GM18909 (cell line): ENCODE data around the gene ATP1A1.

ENCODE experiments used
- ATAC-seq: cut with Tn5 transposase; IDR thresholded peaks from one replicate; pipeline ENCODE4 v1.9.1; 2021; ENCODE audit warnings: mild to moderate bottlenecking; ENCODE audit not compliant: unreplicated experiment, poor library complexity

ATP1A1 gene

DNA sequence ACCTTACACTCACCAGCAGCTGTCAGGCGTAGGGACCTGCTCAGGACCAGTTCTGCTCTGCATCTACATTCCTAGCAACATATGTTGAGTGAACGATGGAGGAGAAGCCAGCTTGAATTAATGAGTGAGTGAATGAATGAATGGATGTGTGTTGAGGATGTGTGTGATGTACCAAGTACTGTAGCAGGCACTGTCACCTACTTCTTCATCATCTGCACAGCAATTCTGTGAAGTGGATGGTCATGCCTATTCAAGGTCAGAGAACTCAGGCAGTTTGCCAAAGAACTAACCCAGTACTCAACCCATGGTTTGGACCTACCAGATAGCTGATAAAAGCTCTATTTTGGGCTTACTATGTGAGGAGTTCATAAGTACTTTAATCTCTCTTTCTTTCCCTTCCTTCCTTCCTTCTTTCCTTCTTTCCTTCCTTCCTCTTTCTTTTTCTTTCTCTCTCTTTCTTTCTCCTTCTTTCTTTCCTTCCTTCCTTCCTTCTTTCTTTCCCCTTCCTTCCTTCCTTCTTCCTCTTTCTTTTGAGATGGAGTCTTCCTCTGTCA, 56.9 kb downstream of the ATP1A1 start:
- ATAC-seq, result no peak

GRCh38 chr1:116431870-116432500, 58.9 kb downstream of the ATP1A1 start:
- ATAC-seq, result no peak

GRCh38 chr1:116432655-116433265, 59.7 kb downstream of the ATP1A1 start:
- no peak for ATAC-seq

DNA sequence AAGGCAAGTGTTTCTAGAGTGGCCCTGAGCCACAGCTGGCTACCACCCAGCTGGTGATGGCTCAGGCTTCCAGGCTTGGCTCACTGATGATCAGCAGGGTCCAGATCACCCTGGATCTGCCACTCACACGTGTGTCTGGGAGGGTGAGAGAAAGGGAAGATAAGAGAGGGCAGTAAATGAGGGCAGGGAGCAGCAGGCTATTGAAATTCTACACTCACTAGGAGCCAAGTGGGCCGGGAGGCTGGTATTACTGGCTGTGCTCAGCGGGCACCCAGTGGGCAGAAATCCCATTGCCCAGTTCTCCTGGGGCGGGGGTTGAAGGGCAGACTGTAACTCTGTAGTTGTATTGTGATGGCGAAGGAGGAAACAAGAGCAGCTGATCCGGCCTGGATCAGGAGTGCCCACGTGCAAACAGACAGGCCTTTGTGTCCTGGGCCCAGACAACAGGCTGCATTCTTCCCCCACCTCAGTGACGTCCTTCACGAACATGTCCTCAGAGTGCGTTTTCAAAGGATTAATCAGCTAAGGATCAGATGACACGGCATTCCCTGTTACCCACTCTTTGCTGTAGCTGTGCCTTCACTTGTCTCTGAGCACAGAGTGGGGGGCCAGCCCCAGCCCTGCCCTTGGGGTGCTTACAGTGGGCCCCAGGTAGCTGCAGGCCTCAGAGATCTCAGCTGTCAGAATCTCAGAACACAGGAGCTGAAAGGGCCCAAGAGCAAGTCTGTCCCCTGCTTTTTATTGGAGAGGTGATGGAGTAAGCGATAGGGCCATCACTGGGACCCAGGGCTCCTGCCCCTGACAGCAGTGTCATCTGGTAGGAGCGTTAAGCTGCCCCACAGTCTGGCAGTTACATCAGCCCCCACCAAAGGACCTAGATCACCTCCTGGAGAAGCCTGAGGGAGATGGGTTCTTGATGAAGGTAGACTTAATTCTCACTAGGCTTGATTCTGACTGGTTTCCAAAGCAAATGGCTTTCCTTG, 60.5 kb downstream of the ATP1A1 start:
- no peak for ATAC-seq

DNA sequence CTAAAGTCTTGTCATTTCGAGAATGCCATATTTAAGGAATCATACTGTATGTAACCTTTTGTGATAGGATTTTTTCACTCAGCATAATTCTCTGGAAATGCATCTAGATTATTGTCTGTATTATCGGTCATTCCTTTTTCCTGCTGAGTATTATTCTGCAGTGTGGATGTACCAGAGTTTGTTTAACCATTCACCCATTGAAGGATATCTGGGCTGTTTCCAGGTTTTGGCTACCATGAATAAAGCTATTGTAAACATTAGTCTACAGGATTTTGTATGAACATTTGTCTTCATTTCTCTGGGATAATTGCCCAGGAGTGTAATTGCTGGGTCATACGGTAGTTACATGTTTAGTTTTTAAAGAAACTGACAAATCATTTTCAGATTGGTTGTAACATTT, 61.8 kb downstream of the ATP1A1 start:
- ATAC-seq, result no peak

DNA sequence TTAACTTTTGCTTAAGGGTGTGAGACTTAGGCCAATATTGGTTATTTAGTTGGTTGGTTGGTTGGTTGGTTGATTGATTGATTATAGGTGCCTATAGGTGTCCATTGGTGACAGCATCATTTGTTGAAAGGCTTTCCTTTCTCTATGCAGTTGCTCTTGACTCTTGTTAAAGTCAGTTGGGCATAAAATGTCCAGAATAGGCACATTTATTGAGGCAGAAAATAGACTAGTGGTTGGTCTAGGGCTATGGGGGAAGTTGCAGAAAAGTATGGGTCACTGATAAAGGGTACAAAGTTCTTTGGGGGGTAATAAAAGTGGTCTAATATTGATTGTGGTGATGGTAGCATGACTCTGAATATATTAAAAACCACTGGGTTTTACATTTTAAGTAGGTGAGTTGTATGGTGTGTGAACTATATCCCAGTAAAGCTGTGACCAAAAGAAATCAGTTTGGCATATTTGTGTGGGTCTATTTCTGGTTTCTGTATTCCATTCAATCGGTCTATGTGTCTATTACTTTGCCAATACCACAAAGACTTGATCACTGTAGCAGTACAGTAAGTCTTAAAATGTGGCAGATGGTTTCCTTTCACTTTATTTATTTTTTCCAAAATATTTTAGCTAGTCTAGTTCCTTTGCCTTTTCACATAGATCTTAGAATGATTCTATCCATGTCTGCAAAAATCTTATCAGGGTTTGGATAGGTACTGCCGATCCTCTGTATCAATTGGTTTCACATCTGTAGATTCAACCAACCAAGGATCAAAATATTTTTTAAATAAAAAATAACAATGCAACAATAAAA, 63.0 kb downstream of the ATP1A1 start:
- ATAC-seq, result no peak

- no peak for ATAC-seq
These were observed 63.5 kb downstream of the ATP1A1 start for GRCh38 chr1:116436611-116436970.

DNA sequence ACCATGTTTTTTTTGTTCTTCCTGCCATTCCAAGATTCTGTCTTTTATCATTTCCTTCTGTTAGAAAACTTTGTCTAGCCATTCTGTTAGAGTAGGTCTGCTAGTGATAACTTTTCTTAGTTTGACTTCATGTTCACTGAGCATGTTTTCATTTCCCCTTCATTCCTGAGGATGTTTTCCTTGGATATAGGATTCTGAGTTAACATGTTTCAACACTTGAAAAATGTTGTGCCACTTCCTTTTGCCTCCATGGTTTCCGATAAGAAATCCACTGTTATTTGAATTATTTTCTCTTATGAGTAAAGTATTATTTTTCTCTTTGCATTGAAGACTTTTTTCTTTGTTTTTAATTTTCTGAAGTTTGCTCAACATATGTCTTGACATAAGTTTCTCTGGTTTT, 66.7 kb downstream of the ATP1A1 start:
- no peak for ATAC-seq

DNA sequence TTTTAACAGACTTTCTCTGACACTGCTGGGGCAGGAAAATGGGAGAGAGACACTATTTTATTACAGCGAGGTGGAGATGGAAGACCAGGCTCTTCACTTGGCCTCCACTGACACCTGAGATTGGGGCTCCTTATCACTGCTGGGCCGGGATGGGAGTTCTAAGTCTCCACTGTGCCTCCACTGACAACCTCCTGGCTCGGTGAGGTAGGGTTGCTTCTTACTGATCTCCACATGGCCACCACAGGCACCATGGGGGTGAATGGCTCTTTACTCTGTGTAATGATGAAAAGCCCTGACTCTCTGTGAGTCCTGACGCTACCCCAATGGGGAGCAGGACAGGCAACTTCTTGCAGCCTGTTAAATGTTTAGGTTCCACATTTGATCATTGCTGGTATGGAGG, 67.7 kb downstream of the ATP1A1 start:
- ATAC-seq, result no peak

- ATAC-seq, result no peak
These were observed 72.5 kb downstream of the ATP1A1 start for GRCh38 chr1:116445534-116445933.

- ATAC-seq, result no peak
These were observed 73.6 kb downstream of the ATP1A1 start for GRCh38 chr1:116446686-116447085.

DNA sequence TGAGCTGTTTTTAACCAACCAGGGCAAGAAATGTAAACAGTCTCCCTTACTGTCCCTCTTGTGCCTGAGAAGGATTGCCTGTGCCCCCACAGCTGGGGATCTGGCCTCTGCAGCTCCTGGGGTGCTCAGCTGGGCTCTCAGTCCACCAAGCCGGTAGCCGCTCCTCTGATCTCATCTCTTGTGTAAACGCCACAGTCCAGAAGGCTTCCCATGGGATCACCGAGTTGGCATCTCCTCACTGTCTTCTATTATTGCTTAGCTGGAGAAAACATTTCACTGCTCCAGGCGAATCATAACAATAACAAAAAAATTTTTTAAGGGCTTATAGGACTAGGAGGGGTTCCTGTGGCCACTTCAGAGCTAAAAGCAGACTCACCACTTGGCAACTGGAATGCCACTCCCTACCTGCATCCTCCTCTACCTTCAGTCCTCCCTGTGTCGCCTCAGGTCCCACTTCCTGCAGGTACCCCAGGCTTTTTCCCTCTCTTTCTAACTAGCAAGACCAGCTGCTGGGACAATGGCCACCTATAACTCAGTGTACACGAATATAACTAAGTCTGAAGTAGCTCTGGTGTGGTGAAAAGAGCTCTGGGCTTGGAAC, 75.8 kb downstream of the ATP1A1 start:
- no peak for ATAC-seq

- no peak for ATAC-seq
These were observed 76.5 kb downstream of the ATP1A1 start for GRCh38 chr1:116449578-116449977.

DNA sequence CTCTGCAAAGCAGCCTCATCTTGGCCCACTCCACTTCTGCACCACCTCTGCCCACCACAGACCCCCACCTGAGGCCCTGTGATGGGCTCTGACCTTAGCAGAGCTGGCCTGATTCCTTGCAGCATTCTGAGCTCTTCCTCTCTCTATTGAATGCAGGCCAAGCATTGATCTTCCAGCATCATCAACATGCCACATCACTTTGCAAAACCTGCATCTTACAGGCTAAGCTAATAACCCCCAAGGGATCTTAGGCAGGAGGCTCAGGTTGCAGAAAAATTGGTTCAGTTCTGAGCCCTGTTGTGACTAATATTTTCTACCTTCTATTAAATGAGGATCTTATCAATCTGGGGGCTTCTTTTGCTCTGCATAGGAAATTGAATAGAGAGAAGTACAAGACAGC, 78.7 kb downstream of the ATP1A1 start:
- no peak for ATAC-seq

DNA sequence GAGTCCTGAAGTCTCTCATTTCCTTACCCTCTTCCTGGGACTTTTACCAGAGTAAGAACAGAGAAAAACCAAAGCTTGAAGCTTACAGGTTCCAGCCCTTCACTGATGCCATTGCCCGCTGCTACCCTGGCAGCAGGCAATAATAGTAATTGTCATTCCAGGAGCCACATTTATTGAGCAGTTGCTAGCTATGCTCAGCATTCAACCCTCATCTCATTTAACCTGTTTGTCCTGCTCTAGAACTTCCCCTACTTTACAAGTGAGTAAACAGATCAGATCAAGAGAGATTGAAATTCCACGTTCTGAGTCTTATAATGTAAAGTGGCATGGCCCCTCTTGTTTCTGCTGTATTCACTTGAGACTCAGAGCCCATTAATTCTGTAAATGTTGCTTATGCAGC, 80.4 kb downstream of the ATP1A1 start:
- ATAC-seq, result no peak

DNA sequence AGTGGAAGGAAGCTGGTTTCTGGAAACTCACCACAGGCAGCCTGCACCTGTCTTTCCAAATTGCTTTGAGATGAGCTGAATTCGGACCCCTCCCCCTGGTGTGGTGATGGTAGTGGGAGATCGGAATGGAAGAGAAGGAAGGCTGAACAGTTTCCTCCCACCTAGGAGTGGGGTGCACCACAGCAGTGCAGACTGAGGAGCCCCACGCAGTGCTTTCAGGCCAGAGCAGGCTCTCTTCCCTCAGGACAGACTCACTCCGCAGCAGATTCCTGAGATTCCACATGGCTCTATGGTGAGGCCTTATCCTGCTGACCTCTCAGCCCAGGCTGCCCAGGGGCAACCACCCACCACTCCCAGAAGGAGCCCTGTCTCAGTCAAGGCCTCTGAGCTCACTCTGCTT, 80.9 kb downstream of the ATP1A1 start:
- no peak for ATAC-seq
